T-helper 2 cell treated with Interferon-gamma antibody and Interleukin-4, amounts not matched to agents 100 ng/mL and 5 ng/mL, for 36 hours (primary cell): ENCODE data around the gene C12orf57. TPM values are rescaled to one million over a fixed set of nuclear protein-coding genes. Genes with fewer than 3 reads are reported as not detected.

Experiments used
- intact Hi-C: fragments of 100-400 bp; cut with micrococcal nuclease; formaldehyde crosslinking; loops from one replicate; pipeline ENCODE4 v1.15.1; 2023
- total RNA-seq: library from RNA; stranded (reverse); gene quantifications from 2 replicates; pipeline ENCODE4 v1.2.3, GENCODE V29; 2022

C12orf57 gene
- total RNA-seq, 1 donor from 2014 or later, result 135 TPM

DNA sequence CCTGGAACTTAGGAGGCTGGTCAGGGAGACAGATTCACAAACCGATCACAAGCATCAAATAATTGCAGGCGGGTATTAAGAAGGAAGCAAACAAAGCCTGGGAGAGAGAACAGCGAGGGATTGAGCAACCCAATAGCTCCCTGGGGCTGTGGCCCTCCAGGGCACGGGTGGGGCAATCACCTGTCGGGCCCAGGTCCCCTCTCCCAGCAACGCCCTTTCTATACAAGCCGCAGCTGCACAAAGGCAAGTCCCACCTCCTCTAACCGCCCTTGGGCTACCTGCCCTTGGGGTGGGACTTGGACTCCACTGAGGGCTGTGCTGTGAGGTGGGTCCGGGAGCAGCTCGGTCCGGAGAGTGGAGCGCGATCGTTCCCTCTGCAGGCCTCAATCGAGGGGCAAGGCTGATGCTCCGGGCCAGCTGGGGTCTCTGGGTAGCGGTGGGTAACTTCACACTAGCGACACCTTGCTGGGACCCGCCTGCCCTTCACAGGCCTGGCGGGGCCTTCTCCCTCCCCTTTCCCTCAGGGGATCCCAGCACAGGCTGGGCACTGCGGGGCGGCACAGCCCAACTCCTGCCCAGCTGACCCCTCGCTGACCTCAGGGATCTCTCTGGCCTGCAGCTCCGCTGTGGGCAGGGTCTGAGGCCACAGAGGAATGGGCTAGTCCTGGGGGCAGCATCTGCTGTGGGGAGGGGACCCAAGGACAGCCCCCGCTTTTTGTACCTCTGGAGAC is 18.6 kb downstream of the C12orf57 start:
- intact Hi-C loops, result no loop called here

- intact Hi-C loops, result no loop called here
These were observed 19.4 kb downstream of the C12orf57 start for GRCh38 chr12:6963016-6963731.

DNA sequence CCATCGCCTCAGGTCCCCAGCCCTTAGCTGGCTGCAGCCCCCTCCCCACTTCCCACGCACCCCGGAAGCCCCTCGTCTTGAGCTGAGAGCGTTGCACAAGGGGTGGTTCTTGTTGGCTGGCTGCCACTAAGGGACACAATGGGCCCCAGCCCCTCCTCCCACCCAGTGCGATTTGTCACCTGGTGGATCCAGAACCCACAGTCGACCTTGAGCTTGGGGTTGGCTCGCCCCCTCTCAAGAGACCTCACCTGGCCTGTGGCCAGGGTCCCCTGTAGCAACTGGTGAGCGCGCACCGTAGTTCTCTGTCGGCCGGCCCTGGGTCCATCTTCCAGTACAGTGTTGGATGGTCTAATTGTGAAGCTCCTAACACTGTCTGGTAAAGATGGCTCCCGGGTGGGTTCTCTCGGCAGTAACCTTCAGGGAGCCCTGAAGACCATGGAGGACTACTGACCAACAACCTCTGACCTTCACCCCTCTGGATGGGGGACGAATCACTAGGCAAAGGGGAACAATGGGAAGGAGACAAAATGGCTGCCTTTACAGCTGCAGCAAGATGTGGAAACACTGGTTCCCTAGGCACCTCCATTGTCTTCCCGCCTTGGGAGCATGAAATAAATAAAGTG is 20.1 kb downstream of the C12orf57 start:
- intact Hi-C loops, result no loop called here

DNA sequence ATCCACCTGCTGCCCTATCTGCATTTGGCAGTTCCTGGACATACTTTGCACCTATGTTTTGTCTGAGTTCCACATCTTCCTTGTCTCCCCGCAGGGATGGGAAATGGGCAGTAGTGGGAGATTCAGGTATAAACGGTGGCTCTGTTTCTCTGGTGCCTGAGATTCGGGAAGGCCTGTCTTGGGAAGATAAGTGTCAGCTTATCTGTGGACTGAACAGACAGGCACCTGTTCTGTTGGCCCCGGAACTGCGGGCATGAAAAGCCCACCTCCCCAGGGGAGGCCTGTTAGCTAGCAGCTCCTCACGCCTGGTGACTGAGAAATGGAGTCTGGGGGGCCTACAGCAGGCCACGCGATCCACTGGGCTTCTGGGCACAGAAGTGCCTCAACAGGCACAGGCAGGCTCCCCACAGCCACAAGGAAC is 20.8 kb downstream of the C12orf57 start:
- intact Hi-C loops, result loop anchor here (1.0 kb wide), 3 partner anchors 20 to 95 kb away; partner anchors contain the start of gene C12orf57

DNA sequence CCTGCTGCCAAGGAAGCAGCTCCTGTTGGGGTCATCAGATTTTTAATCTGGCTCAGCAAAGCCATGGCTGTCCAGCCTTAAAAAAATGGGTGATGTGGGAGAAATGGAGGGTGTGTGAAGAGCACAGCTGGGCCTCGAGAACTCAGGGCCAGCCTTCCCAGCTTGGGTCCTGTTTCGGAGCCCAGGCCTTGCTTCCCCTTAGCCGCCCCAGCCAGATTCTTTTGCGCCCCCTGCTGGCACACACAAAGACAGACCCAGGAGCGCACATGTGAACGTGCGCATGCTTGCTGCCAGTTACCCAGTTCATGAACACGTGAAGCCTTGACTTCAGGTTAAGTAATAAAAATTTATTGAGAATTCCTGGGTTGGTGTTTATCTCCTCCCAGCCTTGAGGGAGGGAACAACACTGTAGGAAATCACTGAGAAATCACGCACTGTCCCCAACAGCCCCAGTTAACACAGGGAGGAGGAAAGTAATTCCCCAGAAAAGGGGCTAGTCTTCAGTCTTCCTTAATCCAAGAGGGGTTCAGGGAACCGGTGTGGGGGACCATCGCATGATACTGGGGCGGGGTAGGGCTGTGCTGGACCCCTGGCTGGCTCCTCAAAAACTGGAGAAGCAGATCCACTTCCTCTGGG is 21.3 kb downstream of the C12orf57 start:
- intact Hi-C loops, result loop anchor here (1.0 kb wide), 3 partner anchors 21 to 96 kb away; partner anchors contain the start of gene C12orf57

DNA sequence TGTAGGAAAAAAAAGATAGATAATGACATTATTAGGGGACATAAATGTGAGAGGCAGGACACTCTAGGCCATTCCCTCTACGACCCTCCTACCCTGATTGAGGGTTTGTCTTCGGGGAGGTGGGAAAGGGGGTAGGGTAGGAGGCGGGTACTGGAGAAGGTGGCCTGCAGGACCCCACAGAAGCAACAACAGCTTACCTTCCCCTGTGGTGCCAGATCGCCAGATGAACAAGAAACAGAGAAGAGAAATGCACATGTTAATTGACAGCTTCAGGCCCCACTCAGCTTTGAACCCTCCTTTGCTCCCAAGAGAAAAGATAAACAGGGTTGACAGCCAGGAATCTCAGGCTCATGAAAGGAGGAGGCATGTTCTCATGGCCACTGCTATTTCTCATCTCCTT is 21.9 kb downstream of the C12orf57 start:
- intact Hi-C loops, result loop anchor here (1.0 kb wide), 3 partner anchors 21 to 96 kb away; partner anchors contain the start of gene C12orf57

- intact Hi-C loops, result no loop called here
These were observed 22.5 kb downstream of the C12orf57 start for GRCh38 chr12:6966351-6966750.

DNA sequence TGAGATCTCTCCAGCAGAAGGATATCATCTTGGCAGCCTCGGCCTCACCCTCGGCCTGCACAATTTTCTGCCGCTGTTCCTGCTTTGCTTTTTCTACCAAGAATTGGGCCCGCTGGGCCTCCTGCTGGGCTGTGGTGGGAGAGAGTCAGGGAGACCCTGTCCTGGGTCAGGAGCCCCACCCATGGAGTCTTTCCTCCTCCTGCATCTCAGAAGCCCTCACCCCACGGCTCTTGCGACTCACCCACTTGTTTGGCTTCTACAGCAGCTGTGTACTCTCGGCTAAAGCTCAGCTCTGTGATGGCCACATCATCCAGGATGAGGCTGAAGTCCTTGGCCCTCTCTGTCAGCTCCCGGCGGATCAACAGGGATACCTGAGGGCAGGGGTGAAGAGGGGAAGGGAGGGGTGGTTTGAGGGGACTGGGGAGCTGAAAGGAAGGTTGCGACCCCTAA is 23.9 kb downstream of the C12orf57 start:
- intact Hi-C loops, result no loop called here

- intact Hi-C loops, result no loop called here
These were observed 24.6 kb downstream of the C12orf57 start for GRCh38 chr12:6968426-6968825.

- intact Hi-C loops, result loop anchor here (1.0 to 5.0 kb wide), 8 partner anchors 26 to 307 kb away; partner anchors contain the start of genes C12orf57, C1R, ING4 and LPCAT3
These were observed 26.3 kb downstream of the C12orf57 start for GRCh38 chr12:6970096-6970527.

- intact Hi-C loops, result loop anchor here (5.0 kb wide), 1 partner anchor 118 kb away; the partner anchor contains the start of gene C1R
These were observed 30.4 kb downstream of the C12orf57 start for GRCh38 chr12:6974180-6974579.

- intact Hi-C loops, result no loop called here
These were observed 31.6 kb downstream of the C12orf57 start for GRCh38 chr12:6975297-6976032.

DNA sequence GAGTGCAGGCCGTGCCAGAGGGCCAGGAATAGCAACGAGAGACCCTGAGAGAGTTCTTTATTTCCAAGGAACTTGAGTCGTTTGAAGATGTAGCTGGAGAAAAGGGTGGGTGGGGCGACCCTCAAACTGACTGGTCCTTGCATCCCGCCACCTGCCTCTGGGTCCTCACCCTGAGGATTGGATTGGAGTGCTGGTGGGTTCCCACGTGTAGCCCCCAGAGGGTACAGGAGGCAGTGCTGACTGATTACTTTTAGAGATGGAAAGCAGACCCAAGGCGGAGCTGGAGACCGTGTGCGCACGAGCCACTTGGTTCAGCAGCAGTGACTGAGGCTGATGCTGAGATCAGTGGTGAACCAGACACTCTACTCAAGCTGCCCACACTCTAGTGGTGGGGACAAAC is 33.8 kb downstream of the C12orf57 start:
- intact Hi-C loops, result no loop called here

DNA sequence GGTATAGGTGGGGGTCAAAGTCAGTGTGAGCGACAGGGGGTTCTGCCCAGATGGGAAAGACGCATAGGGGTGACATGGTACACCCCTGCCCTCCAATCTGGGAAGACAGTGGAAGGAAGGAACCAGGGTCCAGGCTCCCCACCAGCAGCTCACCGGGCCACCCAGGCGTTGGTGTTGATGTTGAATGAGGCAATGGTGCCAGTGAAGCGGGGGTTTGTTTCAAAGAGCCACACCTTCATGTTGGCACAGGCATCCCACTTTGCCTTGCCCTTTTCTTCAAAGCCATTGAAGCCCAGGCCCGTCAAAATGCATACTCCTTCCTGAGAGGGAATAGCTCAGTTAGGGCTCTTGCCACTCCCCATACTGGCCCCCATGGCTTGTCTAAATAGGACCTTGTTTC is 34.4 kb downstream of the C12orf57 start:
- intact Hi-C loops, result no loop called here

- intact Hi-C loops, result no loop called here
These were observed 34.8 kb downstream of the C12orf57 start for GRCh38 chr12:6978611-6979011.

- intact Hi-C loops, result no loop called here
These were observed 35.2 kb downstream of the C12orf57 start for GRCh38 chr12:6979021-6979420.

DNA sequence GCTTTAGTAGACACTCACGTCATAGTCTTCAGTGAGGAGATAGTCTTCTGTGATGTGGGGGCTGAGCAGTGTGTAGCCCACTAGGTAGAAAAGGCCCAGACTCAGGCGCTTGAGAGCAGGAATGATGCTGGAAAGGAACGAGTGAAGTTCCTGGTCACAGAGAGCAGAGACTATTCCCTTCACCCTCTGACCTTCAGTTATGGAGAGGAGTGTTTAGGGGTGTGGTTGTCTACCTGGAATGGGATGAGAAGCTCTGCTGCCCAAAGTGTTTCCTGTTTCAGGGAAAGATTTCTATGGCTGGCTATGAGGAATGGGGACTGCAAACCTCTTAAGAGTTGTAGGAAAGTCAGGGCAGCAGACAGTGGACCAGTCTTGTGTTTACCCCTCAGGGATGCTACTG is 35.6 kb downstream of the C12orf57 start:
- intact Hi-C loops, result no loop called here

DNA sequence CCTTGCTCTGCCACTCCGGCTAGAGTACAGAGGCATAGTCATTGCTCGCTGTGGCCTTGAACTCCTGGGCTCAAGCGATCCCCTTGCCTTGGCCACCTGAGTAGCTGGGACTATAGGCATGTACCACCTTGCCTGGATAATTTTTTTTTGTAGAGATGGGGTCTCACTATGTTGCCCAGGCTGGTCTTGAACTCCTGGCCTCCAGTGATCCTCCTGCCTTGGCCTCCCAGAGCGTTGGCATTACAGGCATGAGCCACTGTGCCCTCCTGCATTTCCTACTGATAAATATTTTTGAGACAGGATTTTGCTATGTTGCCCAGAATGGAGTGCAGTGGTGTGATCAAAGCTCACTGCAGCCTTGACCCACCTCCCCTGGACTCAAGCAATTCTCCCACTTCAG is 36.3 kb downstream of the C12orf57 start:
- intact Hi-C loops, result no loop called here

- intact Hi-C loops, result no loop called here
These were observed 36.9 kb downstream of the C12orf57 start for GRCh38 chr12:6980740-6981139.
